Stimulated activated CD8-positive, alpha-beta memory T cell treated with anti-CD3 and anti-CD28 coated beads, Interleukin-15, amount 100 ng/mL, for 24 hours (primary cell): ENCODE data around the gene SEMA4C.
"Not testable (repeated sequence)": the region's sequence is repeated elsewhere in the genome, so short reads cannot be mapped to it uniquely, and the experiment has no call there.

Experiments used
- DNase-seq: peaks from one replicate; pipeline ENCODE4 v3.0.0-alpha.2; 2020; ENCODE audit warnings: low read depth

Gene SEMA4C

DNA sequence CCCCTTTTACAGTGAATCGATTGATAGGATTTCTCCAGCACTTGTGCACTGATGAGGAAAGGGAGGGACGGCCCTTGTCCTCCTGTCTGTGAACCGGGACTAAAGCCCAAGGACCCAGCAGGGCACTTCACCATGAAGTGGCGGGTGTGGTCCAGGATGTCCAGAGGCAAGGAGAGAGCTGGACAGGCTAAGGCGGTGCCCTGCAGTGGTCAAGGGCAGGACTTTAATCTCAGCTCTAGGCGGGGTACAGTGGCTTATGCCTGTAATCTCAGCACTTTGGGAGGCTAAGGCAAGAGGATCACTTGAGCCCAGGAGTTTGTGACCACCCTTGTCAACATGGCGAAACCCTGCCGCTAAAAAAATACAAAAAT, 28.2 kb upstream of the SEMA4C start:
- DNase-seq: no peak

DNA sequence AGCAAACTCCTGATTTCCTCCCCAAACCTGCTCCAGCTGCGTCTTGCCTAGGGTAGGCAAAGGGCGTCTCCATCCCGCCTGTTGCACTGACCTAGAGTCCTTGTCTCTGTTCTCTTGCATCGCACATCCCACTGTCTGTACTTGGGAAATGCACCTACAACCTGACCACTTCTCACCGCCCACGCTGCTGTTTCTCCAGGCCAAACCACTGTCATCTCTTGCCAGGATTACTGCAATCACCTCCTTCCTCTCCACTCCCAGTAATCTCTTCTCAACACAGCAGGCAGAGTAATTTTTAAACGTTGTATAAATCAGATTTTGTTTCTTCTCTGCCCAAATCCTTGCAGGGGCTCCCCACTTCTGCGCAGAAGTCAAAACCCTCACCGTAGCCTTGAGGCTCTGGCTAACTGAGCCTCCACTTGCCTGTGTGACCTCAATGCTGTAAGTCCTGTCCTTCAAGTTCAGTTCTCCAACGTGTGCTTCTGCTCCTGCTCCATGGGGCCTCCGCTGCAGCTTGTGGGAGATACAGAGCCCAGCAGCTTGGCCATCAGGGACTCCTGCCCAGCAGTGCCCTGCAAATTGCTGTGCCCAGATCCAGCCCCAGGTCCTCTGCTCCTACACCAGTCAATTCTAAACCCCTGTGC, 27.7 kb upstream of the SEMA4C start:
- no peak for DNase-seq

- no peak for DNase-seq
Observed at GRCh38 chr2:96895746-96896651, 26.1 kb upstream of the SEMA4C start.

- DNase-seq: no peak
Observed at GRCh38 chr2:96895032-96895745, 25.3 kb upstream of the SEMA4C start.

DNA sequence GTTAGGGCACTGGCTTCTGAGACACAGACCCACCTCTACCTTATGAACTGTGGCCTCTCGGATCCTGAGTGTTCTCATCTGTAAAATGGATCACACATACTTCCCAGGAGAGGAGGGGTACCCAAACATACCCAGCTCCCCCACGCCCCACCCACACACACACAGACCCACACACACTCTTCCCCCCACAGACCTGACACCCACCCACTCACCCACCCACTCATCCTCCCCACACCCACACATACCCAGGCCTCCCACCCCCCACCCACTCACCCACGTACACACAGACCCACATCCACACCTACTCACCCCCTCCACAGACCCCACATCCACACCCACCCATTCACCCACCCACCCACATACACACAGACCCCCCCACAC, 24.3 kb upstream of the SEMA4C start:
- no peak for DNase-seq

DNA sequence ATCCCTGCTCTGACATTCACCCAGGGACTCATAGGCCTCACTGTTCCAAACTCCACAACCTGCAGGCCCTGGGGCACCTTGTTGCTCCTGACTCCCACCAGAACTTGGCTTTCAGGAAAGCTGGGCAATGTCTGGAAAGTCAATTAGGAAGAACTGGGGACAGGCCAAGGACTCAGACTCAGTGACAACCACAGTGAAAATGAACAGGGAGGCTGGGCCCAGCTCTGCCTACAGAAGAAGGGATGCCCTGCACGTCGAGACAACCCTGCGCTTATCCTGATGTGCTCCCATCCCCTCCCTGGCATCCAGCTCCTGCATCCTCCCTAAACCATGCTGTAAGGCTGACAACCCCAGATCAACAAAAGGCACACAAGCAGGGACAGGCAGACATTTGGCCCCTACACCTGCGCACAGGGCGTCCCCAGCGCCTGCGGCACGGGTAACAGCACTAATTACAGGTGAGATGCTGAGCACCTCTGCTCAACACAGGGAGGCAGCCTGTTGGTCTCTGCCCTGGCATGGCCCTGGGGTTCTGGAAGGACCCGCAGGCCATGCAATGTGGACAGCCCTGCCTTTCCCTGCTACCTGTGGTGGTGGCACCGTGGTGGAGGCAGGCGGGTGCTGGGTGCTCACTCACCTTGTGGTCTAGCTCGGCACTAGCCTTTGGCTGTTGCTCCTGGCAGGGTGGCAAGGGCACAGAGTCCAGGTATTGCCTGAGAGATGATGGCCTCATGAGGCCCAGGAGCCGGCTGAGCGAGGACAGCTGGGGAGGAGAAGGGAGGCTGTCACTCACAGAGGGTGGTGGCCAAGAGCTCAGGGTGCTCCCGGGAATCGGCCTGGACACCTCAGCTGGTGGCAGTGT, 23.6 kb upstream of the SEMA4C start:
- no peak for DNase-seq

DNA sequence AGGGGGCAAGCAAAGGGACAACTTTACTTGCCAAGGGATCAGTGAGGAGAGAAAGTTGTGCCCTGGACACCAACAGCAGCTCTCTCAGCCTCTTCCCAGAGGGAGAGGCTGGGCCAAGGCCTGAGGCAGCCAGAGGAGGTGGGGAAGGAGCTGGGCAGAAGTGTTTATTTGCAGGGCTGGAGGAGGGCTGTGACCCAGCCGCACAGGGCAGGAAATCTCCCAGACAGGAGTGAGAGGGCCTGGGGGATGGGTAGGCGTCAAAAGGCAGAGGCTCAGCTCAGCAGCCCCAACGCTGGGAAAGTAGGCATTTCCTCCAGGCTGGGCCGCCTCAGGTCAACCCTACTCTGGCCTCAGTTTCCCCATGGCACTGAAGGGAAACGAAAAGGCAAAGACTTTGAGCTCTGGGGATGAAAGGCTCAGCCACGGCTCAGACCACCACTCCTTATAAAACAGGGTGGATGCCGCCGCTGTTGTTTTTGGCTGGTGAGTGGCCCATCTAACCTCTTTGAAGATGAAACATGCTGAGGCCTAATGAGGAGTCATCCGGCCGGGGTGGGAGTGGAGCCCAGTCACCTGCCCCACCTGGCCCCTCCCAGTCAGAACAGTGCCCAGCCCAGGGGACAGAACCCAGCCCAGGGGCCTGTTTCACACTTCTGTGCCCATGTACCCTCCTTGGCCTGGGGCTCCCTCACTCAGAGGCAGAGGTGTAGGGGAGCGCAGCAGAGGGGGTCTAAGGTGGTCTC, 21.9 kb upstream of the SEMA4C start:
- no peak for DNase-seq

GRCh38 chr2:96890726-96891385, 21.0 kb upstream of the SEMA4C start:
- no peak for DNase-seq

- no peak for DNase-seq
Observed at GRCh38 chr2:96890252-96890651, 20.4 kb upstream of the SEMA4C start.

DNA sequence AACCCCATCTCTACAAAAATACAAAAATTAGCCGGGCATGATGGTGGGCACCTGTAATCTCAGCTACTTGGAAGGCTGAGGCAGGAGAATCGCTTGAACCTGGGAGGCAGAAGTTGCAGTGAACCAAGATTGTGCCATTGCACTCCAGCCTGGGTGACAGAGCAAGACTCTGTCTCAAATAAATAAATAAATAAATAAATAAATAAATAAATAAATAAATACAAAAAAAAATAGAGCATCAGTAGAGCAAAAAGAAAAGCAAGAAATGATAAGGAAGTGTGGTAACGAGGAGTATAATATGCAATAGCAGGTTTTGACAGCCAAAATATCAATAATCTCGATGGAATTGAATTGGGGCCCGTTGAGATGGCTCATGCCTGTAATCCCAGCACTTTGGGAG, 19.6 kb upstream of the SEMA4C start:
- DNase-seq: not testable (repeated sequence)

GRCh38 chr2:96888072-96889011, 18.5 kb upstream of the SEMA4C start:
- DNase-seq: no peak

DNA sequence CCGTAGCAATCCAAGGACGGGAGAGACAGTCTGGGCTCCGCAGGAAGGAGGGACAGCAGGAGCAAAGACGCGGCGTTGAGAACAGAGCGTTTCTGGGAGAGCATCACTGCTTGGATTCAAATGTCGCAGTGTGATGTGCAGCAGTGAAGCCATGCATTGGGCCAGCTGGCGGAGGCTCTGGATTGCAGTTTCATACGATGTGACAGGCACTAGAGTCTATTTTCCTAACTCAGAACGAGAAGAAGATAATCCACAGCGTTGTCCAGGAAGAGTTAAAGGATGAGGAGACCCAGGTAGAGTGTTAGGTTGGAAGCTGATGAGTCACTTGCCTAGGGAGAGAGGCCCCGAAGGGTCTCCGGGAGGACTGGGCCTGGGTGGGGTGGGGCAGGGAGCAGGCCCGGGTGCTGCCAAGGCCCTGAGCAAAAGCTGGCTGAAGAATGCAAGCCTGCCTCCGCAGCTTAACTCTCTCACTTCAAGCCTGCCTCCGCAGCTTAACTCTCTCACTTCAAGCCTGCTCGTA, 17.7 kb upstream of the SEMA4C start:
- DNase-seq: no peak

DNA sequence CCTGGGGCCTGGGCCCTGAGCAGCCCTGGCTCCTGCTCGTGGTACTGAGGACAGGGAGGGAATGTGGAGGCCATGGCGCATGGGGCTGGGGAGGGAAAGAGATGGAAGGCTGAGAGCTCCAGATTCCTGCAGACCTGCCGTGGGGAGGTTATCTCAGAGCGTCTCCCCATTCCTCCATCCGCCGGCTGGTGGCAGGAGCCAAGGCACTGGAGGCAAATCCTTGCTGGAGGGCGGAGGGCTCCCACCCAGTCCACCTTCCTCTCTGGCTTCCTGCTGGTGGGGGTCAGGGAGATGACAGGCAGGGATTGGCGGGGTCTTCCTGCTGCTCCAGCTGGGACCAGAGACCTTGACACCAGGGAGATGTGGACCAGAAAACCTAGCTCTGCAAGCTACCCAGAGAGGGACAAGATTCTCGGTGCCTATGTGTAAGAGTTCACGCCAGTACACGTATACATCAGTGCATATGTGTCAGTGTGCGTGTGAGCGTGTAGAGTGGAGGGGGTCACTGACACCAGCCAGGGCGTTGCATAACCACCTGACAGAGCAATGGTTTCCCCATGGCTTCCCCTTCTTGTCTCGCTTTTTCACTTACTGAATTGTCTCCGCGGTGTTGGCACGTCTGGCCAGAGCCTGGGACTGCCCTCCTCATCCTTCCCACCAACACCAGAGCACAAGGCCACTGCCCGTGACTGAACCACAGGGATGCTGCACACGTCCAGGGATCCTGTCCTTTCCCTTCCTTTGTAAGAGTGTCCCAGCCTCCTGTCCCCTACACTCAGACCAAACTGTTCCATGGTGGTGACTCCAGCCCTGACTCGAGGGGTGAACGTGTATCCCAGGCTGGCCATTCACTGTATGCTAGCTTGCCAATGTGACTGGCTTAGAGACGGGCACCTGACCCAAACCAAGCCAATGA, 15.8 kb upstream of the SEMA4C start:
- DNase-seq: no peak

- DNase-seq: no peak
Observed at GRCh38 chr2:96884299-96885094, 14.6 kb upstream of the SEMA4C start.

DNA sequence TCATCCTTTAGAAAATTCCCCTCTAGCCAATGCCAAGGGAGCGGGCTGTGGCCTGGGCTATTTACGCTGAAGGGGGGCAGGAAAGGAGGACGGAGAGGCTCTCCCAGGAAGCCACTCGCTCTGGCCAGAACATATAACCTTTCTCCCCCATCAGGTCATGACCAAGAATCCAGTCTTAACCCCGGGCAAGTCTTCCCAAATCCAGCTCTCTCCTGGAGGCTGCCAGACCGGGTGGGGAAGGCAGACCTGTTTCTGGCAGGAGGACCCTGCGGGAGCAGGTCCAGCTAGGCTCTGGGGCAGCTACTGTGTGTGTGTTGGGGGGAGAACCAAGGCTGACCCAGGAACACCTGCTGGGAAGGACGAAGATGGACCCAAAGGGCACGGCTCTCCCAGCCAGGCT, 13.4 kb upstream of the SEMA4C start:
- no peak for DNase-seq

DNA sequence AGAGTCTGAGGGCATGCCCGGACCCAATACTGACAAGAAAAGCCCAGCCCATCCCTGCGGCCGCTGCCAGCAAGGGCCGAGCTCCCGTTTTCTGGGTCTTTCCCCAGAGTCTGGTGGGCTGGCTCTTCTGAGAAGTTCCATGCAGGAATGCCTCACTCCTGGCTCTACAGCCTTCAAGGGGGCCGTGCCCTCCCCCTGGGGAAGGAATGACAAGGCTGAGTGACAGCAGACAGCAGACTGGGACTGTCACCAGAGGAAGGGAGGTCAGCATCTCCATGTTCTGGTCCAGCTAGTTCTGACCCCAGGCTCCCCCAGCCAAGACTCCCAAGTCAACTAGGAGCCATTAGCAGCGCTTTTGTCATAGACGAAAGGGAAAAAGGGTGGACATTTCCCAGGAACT, 13.0 kb upstream of the SEMA4C start:
- no peak for DNase-seq

GRCh38 chr2:96882230-96882629, 12.3 kb upstream of the SEMA4C start:
- no peak for DNase-seq
